Astrocyte of the cerebellum (primary cell): ENCODE measurements around the gene GRB10.

ENCODE experiments used
- DNase-seq: peaks from one replicate; pipeline ENCODE4 v3.0.0-alpha.2; 2011; ENCODE audit warnings: low read depth
- H3K4me3 ChIP-seq: 2 replicates; pipeline ENCODE4 v1.5.1; 2011; ENCODE audit warnings: mild to moderate bottlenecking, low read depth, low read length, moderate library complexity
- in situ Hi-C: cut with HindIII; loops from 2 replicates; pipeline ENCODE4 v1.10.0; 2017; ENCODE audit warnings: low sequenced_read_pairs
- TF ChIP-seq, protein P1 (sequence below): IDR thresholded peaks from 2 replicates; pipeline ENCODE4 v1.5.1; 2012; ENCODE audit warnings: low read length, low read depth, moderate library complexity, mild to moderate bottlenecking; ENCODE audit errors: missing control alignments

The GRB10 gene

DNA sequence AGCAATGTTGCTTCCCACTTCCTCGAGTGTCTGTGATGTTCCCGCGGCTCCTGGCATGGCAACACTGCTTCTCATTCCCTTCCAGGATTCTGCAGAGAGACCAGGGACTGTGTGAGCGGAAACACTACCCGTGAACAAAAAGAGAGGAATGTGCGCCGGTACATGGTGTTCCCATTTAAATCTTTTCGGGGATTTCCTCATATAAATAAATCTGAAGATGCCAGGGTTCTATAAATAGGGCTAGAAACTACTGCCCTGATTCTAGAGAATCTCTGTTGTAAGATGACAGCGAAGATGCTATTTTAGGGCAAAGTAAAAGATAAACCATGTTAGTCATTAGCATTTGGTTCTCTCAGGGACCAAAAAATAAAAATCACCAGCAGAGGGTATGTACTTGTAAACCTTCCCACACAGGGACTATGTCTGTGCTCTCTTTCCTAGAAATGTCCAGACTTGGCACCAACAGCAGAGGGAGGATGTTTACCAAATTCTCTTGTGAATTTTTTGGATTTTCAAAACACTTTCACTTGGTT is 125.3 kb downstream of the GRB10 start:
- no peak overlapping the region for H3K4me3 ChIP-seq
- TF ChIP-seq, protein P1, sequence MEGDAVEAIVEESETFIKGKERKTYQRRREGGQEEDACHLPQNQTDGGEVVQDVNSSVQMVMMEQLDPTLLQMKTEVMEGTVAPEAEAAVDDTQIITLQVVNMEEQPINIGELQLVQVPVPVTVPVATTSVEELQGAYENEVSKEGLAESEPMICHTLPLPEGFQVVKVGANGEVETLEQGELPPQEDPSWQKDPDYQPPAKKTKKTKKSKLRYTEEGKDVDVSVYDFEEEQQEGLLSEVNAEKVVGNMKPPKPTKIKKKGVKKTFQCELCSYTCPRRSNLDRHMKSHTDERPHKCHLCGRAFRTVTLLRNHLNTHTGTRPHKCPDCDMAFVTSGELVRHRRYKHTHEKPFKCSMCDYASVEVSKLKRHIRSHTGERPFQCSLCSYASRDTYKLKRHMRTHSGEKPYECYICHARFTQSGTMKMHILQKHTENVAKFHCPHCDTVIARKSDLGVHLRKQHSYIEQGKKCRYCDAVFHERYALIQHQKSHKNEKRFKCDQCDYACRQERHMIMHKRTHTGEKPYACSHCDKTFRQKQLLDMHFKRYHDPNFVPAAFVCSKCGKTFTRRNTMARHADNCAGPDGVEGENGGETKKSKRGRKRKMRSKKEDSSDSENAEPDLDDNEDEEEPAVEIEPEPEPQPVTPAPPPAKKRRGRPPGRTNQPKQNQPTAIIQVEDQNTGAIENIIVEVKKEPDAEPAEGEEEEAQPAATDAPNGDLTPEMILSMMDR = no peak
- DNase-seq = no peak
- in situ Hi-C loops = no loop called here

DNA sequence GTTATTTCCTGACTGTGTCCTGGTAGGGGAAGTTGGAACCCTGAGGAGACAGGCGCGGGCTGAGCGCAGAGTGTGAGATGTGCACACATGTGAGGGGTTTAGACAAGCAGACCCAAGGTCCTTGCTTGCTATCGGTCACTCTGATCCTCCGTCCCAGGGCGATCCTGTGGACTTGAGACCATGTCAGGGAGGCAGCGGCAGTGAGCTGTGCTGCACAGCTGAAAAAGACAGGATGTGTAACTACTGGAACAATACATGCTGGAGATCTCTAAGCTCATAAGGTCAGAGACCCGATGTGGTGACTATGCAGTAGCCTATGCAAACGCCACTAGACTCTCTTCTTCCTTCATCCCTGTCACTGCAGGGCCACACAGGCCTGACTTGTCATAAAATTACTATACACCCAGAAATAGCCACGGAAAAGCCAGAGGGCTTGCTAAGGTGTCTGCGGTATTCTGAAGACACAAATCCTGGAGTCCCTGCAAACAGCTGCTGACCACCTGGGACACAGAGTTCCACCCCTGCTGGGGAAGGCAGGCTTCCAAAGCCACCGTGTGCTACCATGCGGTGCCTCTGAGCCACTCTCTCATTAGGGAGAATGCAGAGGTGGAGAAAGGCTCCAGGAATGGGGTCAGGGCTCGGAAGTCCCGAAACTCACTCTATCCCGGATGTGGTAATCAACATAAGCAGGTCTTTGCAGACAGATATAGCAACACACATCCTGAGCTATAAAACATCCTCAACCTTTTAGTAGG is 126.4 kb downstream of the GRB10 start:
- DNase-seq = no peak
- in situ Hi-C loops = no loop called here
- TF ChIP-seq, protein P1 = no peak
- no peak overlapping the region for H3K4me3 ChIP-seq

DNA sequence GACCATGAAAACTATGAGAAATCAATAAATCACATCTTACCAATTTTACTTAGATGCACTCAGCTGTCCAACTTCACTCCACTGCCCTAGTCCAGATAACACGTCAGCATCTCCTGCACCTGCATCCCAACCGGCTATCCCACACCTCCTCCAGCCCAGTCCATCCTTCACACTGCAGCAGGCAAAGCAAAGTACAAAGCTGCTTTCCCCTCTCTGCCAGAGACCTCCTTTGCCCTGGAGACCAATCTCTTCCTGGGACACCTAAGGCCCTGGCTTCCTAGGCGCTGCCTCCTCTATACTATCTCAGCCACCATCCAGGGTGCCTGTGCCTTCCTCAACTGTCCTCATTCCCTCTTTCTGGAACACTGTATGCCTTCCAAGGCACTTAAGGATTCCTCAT is 127.2 kb downstream of the GRB10 start:
- in situ Hi-C loops = no loop called here
- TF ChIP-seq, protein P1 = no peak
- DNase-seq = no peak
- no peak overlapping the region for H3K4me3 ChIP-seq

DNA sequence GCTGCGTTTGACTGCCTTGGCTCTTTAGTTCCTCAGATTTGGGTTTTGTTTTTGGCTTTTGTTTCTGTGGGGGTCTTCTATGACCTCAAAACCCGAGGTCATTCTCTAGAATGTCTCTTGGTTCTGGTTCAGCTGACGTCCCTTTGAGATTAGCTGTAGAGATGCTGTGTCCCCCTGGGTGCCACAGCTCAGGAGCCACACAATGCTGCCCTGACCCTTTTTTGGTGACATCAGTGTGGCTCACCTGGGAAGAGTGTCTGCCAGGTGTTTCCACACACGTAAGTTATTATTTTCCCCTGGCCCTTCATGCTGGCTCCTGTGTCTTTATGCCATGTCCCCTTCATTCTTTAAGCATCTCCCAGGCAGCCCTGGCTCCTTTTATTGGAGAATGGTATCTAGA is 127.7 kb downstream of the GRB10 start:
- H3K4me3 ChIP-seq = no peak overlapping the region
- TF ChIP-seq, protein P1 = no peak
- no peak for DNase-seq
- in situ Hi-C loops = no loop called here

DNA sequence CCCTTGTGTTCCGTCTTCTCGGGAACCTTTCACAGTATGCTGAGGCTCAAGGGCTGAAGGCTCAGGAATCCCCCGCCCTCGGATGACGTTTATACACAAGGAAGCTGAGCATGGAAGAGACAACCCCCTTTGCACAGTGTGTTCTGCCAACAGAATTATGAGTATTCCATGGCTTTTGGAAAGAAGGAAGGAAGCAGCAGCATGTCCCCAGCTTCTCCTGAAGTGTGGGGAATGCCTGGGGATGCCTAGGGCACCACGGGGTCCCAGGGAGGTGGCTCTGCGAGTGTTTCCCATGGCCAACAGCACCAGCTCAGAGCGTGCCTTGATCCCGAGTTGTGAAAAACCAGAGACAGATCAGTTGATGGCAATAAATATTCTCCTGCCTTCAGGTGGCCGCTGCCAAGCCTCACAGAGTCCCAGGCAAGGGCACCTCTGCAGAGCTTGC is 128.7 kb downstream of the GRB10 start:
- in situ Hi-C loops = no loop called here
- no peak for DNase-seq
- no peak overlapping the region for H3K4me3 ChIP-seq
- TF ChIP-seq, protein P1 = no peak

DNA sequence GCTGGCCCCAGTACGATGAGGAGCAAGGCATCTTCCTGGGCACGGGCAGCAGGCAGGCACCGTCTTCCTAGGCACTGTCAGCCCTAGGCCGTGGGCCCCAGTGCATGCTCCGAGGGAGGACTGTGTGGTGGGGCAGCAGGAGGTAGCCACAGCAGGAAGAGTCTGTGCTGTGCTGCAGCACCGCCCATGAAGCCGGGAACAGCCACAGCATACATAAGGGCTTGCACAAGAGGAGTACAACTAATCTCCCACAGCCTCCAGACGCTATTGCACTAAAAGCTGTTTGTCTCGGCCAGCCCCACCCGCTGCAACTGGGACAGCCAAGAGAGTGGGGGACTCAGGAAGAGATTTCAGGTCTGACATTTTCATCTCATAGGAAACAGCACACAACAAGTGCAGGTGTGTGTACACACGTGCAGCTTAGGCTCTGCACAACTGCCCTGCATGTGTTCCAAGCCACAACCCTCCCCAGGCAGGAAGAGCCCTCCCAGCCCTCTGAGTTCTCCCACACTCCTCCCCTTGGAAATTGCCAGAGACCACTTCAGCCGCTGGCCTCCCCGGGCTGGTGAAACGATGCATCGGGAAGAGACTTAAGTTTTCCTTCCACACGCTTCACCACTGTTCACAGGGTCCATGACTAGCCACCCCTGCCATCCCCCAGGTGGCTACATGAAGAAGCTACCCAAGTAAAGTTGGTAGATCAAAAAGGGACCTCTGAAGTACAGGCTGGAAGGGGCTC is 129.4 kb downstream of the GRB10 start:
- H3K4me3 ChIP-seq = no peak overlapping the region
- no peak for DNase-seq
- TF ChIP-seq, protein P1 = no peak
- in situ Hi-C loops = no loop called here
